Fibroblast of peridontal ligament (primary cell): ENCODE data around the gene C19orf33.
"Not testable (repeated sequence)": the region's sequence is repeated elsewhere in the genome, so short reads cannot be mapped to it uniquely, and the experiment has no call there.

Experiments used
- DNase-seq: peaks from one replicate; pipeline ENCODE4 v3.0.0-alpha.2; 2010; ENCODE audit errors: extremely low read depth

C19orf33 gene

DNA sequence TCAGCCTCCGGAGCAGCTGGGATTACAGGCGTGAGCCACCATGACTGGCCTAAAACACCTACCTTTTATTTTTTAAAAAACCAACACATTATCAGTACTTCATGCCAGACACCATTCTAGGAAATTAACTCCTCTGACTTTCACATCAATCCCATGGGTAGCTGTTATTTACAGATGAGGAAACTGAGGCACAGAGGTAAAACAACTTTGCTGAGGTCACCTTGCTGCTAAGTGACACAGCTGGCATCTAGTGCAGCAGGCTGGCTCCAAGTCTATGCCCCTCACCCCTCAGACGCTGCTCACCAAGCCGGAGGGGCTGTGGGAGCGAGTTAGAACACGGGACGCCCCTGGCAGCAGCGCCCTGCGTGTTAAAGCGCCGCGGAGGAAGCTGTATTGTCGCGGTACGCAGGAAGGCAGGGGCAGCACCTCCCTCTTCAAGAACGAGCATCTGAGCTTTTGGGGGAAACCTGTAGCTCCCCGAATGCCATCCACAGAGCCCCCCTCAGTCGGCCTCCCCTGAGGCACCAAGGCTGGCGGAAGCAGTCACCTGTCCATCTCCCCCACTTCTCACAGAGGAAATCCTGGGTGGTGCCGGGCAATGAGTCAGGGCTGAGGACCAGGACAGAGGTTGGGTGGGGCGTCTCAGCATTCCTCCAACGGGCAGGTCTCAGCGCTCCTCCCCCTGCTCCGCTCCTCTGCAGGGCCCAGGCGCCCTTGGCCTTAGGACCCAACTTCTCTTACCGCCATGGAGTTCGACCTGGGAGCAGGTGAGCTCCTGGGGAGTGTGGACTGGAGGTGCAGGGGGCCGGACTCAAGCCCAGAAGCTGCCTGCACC lies at the start of gene C19orf33:
TSS of gene C19orf33 (plus strand) at position 735 of the 835 bp plus-strand sequence. CDS start at position 746, 11 bp downstream.
- DNase-seq = no peak

DNA sequence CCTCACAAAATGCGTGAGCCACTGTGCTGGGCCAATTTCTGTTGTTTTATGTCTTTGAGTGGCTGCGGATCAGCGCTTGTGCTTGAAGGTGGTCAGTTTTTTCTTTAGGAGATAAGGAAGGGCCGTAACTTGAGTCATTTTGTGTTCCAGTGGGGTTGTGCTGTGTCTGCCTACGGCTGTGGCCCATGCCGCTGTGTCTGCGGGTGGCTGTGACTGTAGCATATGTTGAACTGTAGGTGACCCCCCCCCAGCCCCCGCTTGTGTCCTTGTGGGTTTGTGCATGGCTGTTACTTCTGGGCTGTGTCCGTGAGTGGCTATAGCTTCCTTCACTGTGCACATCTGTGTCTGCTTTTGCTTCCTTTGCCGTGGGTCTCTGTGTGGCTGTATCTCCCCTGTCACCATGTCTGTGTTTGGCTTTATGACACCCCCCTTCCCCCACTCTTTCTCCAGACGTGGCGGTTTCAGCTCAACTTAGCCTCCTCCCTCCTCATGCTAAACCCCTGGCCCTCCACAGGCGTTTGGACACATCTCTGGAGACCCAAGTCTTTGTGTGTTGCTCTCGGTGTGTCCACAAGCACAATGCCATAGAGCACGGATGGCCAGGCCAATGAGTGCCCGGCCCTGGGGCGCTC lies 48.6 kb upstream of the C19orf33 start:
- DNase-seq = no peak

DNA sequence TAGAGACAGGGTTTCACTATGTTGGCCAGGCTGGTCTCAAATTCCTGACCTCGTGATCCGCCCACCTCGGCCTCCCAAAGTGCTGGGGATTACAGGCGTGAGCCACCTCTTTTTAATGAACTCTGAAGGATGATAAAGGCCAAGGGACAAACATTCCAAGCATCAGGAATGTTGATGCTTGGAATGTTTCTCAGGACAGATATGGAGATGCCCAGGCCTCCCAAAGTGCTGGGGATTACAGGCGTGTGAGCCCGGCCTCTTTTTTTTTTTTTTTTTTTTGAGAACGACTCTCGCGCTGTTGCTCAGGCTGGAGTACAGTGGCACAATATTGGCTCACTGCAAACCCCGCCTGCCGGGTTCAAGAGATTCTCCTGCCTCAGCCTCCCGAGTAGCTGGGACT lies 42.1 kb upstream of the C19orf33 start:
- not testable (repeated sequence) for DNase-seq

DNA sequence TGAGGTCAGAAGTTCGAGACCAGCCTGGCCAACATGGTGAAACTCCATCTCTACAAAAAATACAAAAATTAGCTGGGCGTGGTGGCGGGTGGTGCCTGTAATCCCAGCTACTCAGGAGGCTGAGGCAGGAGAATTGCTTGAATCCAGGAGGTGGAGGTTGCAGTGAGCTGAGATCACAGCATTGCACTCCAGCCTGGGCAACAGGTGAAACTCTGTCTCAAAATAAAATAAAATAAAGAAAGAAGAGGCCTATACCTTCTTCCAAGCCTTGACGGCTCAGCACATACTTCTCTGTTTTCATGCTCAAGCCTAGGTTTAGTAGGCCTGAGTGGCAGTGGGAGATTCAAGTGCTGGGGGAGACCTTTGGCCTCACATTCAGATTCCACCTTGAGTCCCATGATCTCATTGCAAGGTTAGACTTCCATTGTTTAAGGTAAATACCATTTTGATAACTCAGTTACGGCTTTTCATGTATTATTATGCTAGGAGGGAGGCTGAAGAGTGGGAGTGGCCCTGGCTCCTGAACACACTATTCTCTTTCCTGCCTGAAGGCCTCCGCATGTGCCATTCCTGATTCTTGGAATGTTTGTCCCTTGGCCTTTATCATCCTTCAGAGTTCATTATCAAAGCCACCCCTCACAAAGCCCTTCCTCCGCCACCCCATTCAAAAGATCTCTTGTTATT lies 41.3 kb upstream of the C19orf33 start:
- no peak for DNase-seq

DNA sequence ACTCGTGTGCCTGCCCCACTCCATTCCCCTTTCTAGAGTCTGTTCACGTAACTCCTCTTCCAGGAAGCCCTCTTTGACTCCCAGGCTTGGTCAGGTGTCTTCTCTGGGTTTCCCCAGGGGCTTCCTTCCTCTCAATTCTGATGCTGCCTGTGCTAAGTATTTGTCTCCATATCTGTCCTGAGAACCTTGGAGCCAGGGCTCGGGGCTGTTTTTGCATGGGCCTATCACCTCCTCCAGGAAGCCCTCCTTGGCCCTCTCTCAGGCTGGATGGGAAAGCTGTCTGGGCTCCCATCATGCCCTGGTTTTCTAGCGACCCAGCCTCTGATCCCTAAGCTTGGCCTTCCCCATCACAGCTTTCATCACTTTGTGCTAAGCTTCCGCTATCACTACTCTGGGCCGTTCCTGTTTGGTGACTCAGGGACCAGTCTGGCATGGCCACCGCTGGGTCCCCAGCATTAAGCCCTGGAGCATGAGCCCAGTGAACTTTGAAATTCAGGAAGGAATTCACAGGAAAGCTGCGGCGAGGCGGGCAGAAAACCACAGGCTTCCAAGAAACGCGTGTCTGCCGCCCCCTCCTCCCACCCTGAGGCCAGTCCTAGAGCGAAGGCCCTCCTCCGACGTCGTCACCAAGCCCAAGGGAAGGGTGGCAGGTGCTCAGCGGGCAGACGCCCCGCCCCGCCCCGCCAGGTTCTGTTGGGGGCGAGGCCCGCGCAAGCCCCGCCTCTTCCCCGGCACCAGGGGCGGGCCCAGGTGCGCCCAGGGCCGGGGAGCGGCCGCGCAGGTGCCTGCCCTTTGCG lies 40.2 kb upstream of the C19orf33 start:
- DNase-seq = no peak

DNA sequence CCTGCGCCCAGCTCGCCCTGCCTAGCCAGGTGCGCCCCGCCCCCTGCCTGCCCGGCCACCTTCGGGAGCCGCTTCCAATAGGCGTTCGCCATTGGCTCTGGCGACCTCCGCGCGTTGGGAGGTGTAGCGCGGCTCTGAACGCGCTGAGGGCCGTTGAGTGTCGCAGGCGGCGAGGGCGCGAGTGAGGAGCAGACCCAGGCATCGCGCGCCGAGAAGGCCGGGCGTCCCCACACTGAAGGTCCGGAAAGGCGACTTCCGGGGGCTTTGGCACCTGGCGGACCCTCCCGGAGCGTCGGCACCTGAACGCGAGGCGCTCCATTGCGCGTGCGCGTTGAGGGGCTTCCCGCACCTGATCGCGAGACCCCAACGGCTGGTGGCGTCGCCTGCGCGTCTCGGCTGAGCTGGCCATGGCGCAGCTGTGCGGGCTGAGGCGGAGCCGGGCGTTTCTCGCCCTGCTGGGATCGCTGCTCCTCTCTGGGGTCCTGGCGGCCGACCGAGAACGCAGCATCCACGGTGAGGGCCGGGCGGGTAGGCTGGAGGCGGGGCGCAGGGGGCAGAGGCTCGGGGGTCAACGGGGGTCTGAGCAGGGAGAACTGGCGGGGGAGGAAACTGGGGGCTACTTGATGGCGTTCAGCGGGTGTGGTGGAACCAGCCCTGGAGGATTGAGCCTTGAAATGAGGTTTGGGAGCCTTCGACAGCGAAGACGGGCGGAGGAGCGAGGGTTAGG lies 39.4 kb upstream of the C19orf33 start, which contains the start of gene SPINT2:
TSS of gene SPINT2 (plus strand) at position 88 of the 727 bp plus-strand sequence. CDS start at position 408, 320 bp downstream.
- no peak for DNase-seq

DNA sequence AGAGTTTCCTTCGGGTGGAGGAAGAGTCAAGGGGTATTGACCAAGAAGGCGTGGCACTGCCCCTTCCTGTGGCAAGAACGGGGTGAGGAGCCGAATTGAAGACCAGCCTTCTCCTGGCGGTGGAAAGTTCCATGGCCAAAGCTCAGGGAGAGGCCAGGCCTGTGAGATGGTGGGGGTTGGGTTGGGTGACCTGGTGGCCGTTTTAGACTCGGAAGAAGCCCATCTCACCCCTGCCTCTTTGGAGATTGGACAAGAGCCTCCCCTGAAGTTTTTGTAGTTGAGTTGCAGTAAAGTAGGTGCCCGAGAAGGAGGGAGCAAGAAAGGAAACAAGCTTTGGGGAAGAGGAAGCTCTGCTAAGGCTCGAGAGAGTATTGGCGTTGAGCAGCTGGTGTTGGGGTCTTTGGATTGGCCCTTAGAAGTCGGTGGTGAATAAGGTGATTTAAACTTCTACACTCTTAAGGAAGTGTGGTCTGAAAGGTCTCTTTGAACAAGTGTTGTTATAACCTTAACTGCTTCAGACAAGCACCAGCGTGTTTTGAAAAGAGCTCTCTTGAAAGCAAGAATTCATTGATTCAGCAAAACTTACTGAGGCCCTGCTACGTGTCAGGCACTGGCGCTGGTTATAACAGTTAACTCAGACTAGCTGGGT lies 38.7 kb upstream of the C19orf33 start:
- no peak for DNase-seq

DNA sequence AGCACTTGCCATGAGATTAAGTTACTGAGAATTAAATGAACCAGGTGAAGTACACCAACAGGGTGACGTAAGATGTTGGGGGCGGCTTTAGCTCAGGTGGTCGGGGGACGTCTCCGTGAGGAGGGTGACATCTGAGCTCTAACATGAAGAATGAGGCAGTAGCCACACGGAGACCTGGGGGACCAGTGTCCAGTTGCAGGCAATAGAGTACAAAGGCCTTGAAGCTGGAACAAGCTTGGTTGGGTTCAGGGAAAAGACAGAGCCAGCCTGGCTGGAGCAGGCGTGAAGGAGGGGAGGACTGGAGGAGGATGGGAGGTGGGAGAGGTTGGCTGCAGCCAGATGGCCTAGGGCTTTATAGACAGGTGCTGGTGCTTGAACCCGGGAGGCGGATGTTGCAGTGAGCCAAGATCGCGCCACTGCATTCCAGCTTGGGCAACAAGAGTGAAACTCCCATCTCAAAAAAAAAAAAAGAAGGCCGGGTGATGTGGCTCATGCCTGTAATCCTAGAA lies 38.1 kb upstream of the C19orf33 start:
- DNase-seq = no peak

DNA sequence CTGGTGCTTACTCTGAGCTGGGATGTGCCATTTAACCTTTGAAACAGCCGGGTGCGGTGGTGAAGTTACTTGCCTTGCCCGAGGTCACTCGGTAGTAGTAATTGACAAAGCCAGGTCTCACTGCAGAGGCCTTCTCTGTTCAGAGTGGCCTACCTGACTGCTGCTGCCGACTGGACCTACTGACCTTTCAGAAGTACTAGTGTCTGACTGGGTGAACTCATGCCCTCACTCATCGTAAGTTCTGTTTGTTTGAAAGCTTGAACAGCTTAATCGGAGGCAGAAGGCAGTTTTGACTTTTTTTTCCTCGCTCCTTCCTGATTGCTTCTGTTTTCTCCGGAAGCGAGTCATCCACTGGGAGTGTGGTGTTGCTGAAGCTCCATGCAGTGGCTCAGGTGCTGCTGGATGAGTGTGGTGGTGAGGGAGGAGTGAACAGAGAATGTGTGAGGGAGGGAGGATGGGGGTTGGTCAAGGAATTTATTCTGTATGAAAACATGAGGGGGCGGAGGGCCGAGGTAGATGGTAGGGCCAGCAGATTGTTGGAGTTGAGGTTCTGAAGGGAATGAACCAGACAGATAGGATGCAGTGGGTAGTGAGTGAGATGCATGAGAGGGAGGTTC lies 37.0 kb upstream of the C19orf33 start:
- no peak for DNase-seq

DNA sequence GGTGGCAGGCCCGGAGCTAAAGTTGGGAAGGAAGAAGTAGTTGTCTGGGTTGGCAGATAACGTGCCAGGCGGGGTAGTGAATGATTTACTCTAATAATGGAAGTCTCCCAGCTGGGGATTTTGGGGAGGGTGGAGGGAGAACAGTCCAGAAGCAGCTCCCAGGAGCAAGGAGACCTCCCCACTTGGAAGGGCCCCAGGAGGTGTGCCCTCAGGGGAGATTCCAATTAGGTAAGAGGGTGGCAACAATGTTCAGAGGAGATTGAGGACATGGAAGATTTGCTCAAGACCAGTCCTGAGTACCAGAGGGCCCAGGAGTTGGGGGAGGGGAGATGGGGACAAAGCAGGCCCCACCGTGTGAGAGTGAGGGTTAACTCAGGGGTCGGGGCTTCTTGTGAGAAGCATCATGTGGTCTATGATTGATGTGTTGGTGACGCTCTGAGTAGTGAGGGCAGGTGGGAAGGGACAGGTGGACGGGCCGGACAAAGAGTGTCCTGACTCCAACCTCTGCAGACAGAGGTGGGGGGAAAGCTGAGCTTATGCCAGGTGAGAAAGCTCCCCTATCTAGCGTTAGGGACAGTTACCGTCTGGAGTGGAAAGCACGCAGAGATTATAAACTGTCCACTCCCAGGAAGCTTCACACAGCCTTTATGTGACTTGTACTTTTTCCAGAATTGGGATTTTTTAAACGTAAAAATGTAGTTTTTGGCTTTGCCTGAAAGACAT lies 36.1 kb upstream of the C19orf33 start:
- no peak for DNase-seq

DNA sequence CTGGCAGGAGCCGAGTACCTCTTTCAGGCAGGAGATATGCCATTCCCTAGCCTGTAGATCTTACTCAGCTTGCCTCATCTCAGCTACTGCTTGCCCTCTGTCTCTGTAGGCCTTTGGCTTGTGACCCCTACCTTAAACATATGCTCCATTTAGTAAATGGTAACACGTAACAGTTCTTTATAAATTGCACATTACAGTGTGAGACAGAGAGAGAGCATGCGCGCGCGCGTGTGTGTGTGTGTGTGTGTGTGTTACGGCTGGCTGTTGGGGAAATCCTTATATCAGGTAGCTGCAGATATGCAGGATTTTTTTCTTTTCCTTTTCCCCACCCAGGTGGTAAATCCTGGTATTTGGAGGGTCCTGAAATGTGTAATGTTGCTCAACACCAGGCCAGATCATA lies 35.5 kb upstream of the C19orf33 start:
- no peak for DNase-seq

DNA sequence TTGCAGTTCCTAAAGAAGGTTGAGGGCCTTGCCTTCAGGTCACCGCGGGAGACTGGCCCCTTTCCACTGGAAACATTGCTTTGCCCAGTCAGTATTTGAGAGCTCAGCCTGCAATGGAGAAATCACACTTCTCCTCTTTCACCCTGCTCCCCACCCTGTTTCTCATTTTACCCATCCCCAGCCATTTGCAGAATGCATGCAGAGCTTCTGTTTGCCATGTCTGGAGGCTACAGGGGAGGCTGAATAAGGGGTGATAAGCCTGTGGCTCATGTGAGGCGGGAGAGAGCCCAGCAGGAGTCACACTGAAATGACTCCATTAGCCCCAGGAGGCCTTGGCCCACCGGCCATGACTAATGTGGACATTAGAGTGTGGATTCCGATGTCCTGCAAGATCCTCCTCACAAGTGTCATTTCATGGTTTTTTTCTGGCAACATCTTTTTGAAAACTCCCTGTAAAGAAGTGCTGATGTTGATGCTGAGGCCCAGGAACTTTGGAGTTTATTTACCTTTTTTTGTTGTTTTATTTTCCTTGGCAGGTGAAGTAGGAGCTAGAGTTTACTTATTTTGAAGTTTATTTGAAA lies 33.4 kb upstream of the C19orf33 start:
- no peak for DNase-seq

DNA sequence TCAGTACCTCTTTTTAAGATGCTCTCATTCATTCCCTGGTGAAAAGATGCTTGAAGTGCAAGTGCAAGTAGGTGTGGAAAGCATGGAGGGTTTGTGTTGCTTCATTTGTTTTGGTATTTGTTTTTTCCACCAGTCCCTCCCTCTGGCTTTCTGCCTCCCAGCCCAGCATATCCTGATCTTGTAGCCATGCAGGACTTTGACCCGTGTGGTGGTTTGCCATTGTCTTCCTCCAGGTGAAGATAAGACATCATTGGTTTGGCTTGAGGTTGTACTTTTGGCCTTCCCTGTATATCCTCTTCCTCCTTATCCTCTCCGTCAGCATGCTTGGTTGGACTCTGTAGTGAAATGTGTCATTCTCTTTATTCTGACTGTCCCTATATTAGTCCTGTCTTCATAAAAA lies 30.6 kb upstream of the C19orf33 start:
- no peak for DNase-seq

DNA sequence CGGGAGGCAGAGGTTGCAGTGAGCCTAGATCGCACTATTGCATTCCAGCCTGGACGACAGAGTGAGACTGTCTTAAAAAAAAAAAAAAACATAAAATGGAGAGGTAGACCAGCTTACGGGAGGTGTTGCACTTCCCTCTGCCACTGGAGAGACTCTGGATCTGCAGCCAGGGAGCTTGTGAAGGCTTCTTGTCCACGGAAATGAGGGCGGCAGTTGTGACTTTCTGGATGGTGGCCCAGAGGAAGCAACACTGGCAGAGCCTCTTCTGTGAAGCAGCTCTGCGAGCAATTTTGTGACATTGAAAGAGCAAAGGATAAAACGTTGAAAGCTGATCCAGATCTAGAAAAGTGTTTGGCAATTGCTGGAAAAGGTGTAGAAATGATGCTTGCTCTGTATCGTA lies 29.3 kb upstream of the C19orf33 start:
- no peak for DNase-seq

DNA sequence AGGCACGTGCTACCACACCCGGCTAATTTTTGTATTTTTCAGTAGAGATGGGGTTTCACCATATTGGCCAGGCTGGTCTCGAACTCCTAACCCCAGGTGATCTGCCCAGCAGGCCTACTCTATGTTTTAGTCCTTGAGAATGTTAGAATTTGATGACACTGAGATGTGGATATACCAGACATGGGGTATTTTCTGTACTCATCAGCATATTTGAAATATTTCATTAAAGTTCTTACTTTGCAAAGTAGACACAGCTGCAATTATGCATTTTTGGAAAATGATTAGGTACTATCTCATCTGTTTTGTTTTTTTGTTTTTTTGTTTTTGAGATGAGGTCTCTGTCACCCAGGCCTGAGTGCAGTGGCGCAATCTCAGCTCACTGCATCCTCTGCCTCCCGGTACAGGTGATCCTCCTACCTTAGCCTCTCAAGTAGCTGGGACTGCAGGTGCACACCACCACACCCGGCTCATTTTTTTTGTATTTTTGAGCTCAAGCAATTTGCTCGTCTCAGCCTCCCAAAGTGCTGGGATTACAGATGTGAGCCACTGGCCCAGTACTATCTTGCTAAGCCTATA lies 27.0 kb upstream of the C19orf33 start:
- DNase-seq = no peak

DNA sequence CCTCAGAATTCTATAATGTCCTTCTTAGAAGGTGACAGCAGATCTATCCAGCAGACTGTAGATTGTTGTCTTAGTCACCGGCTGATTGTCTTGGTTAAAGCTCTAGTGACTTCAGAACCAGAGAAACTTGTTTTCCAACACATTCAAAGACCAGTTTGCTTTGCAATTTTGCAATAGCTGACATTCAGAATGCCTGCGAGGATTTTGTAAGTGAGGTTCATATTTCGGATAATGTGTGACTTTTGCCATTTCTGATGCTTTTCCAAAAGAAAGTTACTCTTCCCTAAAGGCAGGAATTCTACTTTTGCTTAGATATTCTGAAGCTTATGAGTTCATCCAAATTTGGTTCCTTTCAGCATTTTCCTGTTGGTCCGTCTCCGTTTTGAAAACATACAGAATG lies 26.5 kb upstream of the C19orf33 start:
- DNase-seq = peak; percentile 79

DNA sequence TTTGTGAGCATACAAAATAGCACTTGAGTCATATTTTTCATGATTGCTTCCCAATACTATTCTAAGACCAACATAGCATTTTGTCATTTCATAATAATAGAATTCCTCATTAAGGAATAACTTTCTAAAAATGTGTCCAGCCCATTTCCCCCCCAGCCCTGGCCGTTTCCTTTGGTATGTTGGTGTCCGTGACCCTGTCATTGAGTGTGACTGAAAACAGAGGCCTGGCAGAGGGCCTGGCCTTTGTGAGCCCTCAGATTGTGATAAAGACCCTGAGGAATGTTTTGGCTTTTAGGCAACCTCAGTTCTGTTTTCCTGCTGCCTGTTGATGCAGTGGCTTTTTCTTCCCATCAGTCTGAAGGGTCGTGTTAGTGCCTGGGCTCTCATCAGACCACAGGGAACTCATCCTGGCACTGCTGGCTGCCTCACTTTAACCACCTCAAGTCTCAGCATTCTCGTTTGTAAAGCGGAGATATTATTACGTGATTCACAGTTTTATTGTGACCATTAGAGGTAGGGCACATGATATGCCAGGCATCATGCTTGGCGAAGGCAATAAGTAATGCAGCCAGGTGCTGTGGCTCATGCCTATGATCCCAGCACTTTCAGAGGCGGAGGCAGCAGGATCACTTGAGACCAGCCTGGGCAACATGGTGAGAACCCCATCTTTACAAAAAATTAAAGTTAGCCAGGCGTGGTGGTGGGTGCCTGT lies 25.9 kb upstream of the C19orf33 start:
- no peak for DNase-seq

DNA sequence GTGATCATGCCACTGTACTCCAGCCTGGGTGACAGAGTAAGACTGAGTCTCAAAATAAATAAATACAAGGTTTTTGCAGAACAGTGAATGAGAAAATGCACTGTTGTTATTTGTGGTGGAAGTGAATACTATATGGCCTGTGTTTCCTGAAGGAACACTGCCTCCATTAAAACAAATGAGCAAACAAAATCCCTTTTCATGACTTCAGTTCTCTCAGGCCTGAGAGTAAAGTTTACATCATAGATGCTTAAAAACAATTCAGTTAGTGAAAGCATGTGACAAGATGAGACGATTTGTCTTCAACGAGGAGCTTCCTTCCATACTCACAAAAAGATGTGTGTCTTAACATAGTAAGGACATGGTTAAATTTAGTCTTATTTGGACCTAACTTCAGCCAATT lies 25.3 kb upstream of the C19orf33 start:
- no peak for DNase-seq
